HCT116 (cell line): ENCODE data around the gene CCDC188. TPM values are rescaled to one million over a fixed set of nuclear protein-coding genes. Genes with fewer than 3 reads are reported as not detected.

Source experiments
- ATAC-seq: fragments of 200-7000 bp; cut with Tn5 transposase; 2 replicates; pipeline ENCODE4 v1.9.1; 2020; ENCODE audit warnings: mild to moderate bottlenecking, moderate library complexity
- BruUV-seq: library from RNA; stranded (reverse); fragments of 400-500 nt; replicated peaks from 2 replicates; lab custom pipeline; 2021; lab: Mats Ljungman, UMichigan
- CTCF ChIA-PET: fragments of 300-600 bp; sonication (Branson Sonifier 250); formaldehyde crosslinking; loops from one replicate; lab custom pipeline; 2021; ENCODE audit warnings: antibody characterized with exemption; lab: Charles Lee
- POLR2A ChIA-PET: fragments of 300-600, 350-600 bp; sonication (Branson Sonifier 250); formaldehyde crosslinking; loops from one replicate; lab custom pipeline; 2021; ENCODE audit warnings: antibody characterized with exemption; lab: Charles Lee
- RAD21 ChIA-PET, 2 experiments: fragments of 300-600 bp; sonication (Branson Sonifier 250); formaldehyde crosslinking; loops; one replicate each; lab custom pipeline; 2023; ENCODE audit warnings: low total read pairs in 2 of 2; ENCODE audit not compliant: uncharacterized antibody in 2 of 2, unreplicated experiment in 2 of 2, low non-redundant PET in 1 of 2; lab: Charles Lee
- DNase-seq: peaks from one replicate; pipeline ENCODE4 v3.0.0-alpha.2; 2010; ENCODE audit warnings: low read depth, low spot score
- H2AFZ ChIP-seq: fragments of 200-600 bp; shearing (Covaris generic), sonication (generic); 2 replicates; pipeline ENCODE4 v1.6.1; 2017; ENCODE audit warnings: low read depth, mixed run types, mixed read lengths, antibody characterized with exemption, low read length; ENCODE audit not compliant: poor library complexity, severe bottlenecking
- H3K27ac ChIP-seq: 2 replicates; pipeline ENCODE4 v1.5.1; 2012; ENCODE audit warnings: low read depth, low read length
- H3K27me3 ChIP-seq: fragments of 200-600 bp; sonication (generic); 2 replicates; pipeline ENCODE4 v1.6.1; 2016; ENCODE audit warnings: mixed run types, low read length, mixed read lengths; ENCODE audit not compliant: insufficient read depth
- H3K36me3 ChIP-seq, 2 experiments: fragments of 200-500 bp in 1 of 2; fragments of 200-600 bp in 1 of 2; sonication (Bioruptor generic) in 1 of 2; sonication (generic) in 1 of 2; 2 replicates each; pipeline versions ENCODE4 v1.5.1 to v1.6.1; 2014 to 2016; ENCODE audit warnings: low read length in 2 of 2, inconsistent platforms in 1 of 2, mixed read lengths in 1 of 2, mixed run types in 1 of 2; ENCODE audit not compliant: insufficient read depth in 2 of 2, control insufficient read depth in 1 of 2
- H3K4me1 ChIP-seq, 2 experiments: fragments of 200-600 bp in 1 of 2; sonication (generic) in 1 of 2; 2 replicates each; pipeline versions ENCODE4 v1.5.1 to v1.6.1; 2012 to 2017; ENCODE audit warnings: low read length in 2 of 2, inconsistent platforms in 1 of 2, mild to moderate bottlenecking in 1 of 2, mixed read lengths in 1 of 2, mixed run types in 1 of 2, moderate library complexity in 1 of 2; ENCODE audit not compliant: insufficient read depth in 2 of 2, control insufficient read depth in 1 of 2
- H3K4me2 ChIP-seq: fragments of 200-600 bp; sonication (generic); 2 replicates; pipeline ENCODE4 v1.6.1; 2017; ENCODE audit warnings: mixed run types, low read length, mixed read lengths
- H3K4me3 ChIP-seq, 2 experiments: fragments of 200-600 bp in 1 of 2; sonication (generic) in 1 of 2; replicated peaks in 1 of 2; 2 replicates each; pipeline ENCODE4 v1.5.1; 2011 to 2016; ENCODE audit warnings: low read length in 2 of 2, control low read depth in 1 of 2, low read depth in 1 of 2, mild to moderate bottlenecking in 1 of 2, mixed read lengths in 1 of 2, mixed run types in 1 of 2
- H3K79me2 ChIP-seq: fragments of 200-600 bp; sonication (generic); 2 replicates; pipeline ENCODE4 v1.6.1; 2017; ENCODE audit warnings: mild to moderate bottlenecking, mixed run types, low read length, moderate library complexity, mixed read lengths; ENCODE audit not compliant: insufficient read depth
- H3K9ac ChIP-seq: fragments of 200-600 bp; sonication (generic); 2 replicates; pipeline ENCODE4 v1.6.1; 2016; ENCODE audit warnings: low read length, mixed read lengths
- H3K9me2 ChIP-seq: fragments of 200-600 bp; sonication (generic), shearing (Covaris generic); 2 replicates; pipeline ENCODE4 v1.6.1; 2017; ENCODE audit warnings: mixed run types, mild to moderate bottlenecking, moderate library complexity; ENCODE audit not compliant: insufficient read depth
- H3K9me3 ChIP-seq, 2 experiments: fragments of 200-500 bp in 1 of 2; fragments of 200-600 bp in 1 of 2; sonication (Bioruptor generic) in 1 of 2; sonication (generic) in 1 of 2; 2 replicates each; pipeline ENCODE4 v1.6.1; 2014 to 2017; ENCODE audit warnings: low read length in 2 of 2, mixed read lengths in 2 of 2, inconsistent platforms in 1 of 2, low read depth in 1 of 2, mild to moderate bottlenecking in 1 of 2, mixed run types in 1 of 2, moderate library complexity in 1 of 2; ENCODE audit not compliant: control insufficient read depth in 1 of 2, insufficient read depth in 1 of 2
- H4K20me1 ChIP-seq: fragments of 200-600 bp; sonication (generic), shearing (Covaris generic); 2 replicates; pipeline ENCODE4 v1.6.1; 2017; ENCODE audit warnings: mixed run types, mild to moderate bottlenecking, moderate library complexity; ENCODE audit not compliant: insufficient read depth
- CBX3 ChIP-seq: IDR thresholded peaks from 2 replicates; pipeline ENCODE4 v1.6.1; 2012; ENCODE audit warnings: low read depth
- CEBPB ChIP-seq: IDR thresholded peaks from 2 replicates; pipeline ENCODE4 v1.6.1; 2012; ENCODE audit warnings: low read depth
- EZH2 ChIP-seq: fragments of 200-600 bp; sonication (generic); IDR thresholded peaks from 2 replicates; pipeline ENCODE4 v1.6.1; 2017; ENCODE audit warnings: antibody characterized with exemption, mixed run types
- POLR2A ChIP-seq: IDR thresholded peaks from 2 replicates; pipeline ENCODE4 v1.7.0; 2011; ENCODE audit warnings: borderline replicate concordance; ENCODE audit not compliant: insufficient read depth, insufficient read length; ENCODE audit errors: extremely low read depth
- POLR2AphosphoS5 ChIP-seq: IDR thresholded peaks from 2 replicates; pipeline ENCODE4 v1.6.1; 2011; ENCODE audit warnings: mild to moderate bottlenecking, low read depth, low read length, moderate library complexity
- RAD21 ChIP-seq: IDR thresholded peaks from 2 replicates; pipeline ENCODE4 v1.6.1; 2012; ENCODE audit warnings: low read depth, mild to moderate bottlenecking
- SIN3A ChIP-seq: IDR thresholded peaks from 2 replicates; pipeline ENCODE4 v1.6.1; 2012; ENCODE audit warnings: low read depth
- SP1 ChIP-seq: IDR thresholded peaks from 2 replicates; pipeline ENCODE4 v1.6.1; 2012; ENCODE audit warnings: low read depth
- SRF ChIP-seq: IDR thresholded peaks from 2 replicates; pipeline ENCODE4 v1.6.1; 2012; ENCODE audit warnings: low read depth
- TCF7L2 ChIP-seq: IDR thresholded peaks from 2 replicates; pipeline ENCODE4 v1.7.0; 2011; ENCODE audit warnings: borderline replicate concordance, inconsistent platforms; ENCODE audit not compliant: insufficient read depth, insufficient read length; ENCODE audit errors: extremely low read depth
- YY1 ChIP-seq: IDR thresholded peaks from 2 replicates; pipeline ENCODE4 v1.6.1; 2011; ENCODE audit warnings: low read length, low read depth, moderate library complexity, mild to moderate bottlenecking; ENCODE audit not compliant: insufficient replicate concordance; ENCODE audit errors: extremely low read depth
- ZFX ChIP-seq: fragments of 450-650 bp; IDR thresholded peaks from 2 replicates; pipeline ENCODE4 v1.6.1; 2017
- ZNF274 ChIP-seq: fragments of 200-500 bp; sonication (Bioruptor generic); IDR thresholded peaks from 2 replicates; pipeline ENCODE4 v1.6.1; 2014; ENCODE audit warnings: mild to moderate bottlenecking, low read depth, low read length, inconsistent platforms
- intact Hi-C: fragments of 100-400 bp; cut with micrococcal nuclease; formaldehyde crosslinking; loops from 2 replicates; pipeline ENCODE4 v1.10.0; 2022
- total RNA-seq: library from RNA; stranded (reverse); gene quantifications from one replicate; pipeline ENCODE4 v1.2.1, GENCODE V29; 2021; ENCODE audit not compliant: unreplicated experiment
- TF ChIP-seq, protein P1 (sequence below): IDR thresholded peaks from 2 replicates; pipeline ENCODE4 v1.6.1; 2012
- TF ChIP-seq, protein P2 (sequence below): IDR thresholded peaks from 2 replicates; pipeline ENCODE4 v1.6.1; 2012; ENCODE audit warnings: low read depth
- TF ChIP-seq, protein P3 (sequence below): IDR thresholded peaks from 2 replicates; pipeline ENCODE4 v1.6.1; 2012

CCDC188 gene
- total RNA-seq, 1 experiment from 2014 or later: not detected

DNA sequence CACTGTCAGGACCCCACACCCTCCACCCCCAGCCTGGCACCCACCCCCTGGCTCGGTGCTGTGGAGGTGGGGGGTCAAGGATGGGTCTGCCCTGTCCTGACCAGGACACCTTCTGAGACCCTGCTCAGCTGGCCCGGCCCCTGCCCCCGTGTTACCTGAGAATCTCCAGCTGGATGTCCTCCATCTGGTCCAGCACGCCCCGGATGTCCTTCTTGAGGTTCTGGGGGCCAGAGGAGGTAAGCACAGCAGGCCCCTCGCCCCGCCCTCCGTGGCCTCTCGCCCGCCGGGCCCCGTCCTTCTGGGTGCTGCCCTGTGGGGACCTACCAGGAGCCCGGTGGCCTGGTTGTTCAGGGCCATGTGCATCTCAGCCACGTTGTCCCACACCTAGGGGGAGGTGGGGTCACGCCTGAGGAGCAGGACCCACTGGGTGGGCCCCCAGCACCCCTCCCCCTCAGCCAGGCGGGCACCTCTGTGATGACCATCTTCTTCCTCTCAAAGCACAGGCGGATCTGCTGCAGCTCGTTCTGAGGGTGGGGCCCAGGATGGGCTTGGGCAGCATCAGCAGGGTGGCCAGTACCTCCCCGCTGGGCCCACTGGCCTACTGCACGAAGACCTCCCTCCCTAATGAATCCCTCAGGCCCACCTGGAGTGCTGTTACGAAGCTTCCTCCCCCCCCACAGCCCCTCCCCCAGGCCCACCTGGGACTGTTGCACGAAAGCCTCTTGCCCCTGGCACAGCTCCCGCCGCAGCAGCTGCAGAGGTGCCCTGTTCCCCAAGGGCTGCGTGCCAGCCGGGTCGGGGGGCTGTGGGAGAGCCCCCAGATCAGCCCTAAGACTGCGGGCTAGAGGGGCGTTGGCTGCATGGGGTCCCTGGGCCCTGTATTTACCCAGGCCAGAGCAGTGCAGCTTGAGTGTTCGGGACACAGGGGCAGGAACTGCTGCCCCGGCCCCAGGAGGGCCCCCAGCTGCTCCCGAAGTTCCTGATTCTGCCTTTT, 1.3 kb downstream of the CCDC188 start:
- Histone ChIP-seq H3K9me2 (no peaks in the 10 kb centered on the region), H3K27me3 (no peaks in the 10 kb centered on the region), H3K4me3 (no peak overlapping the region), H3K9me3 (no peaks in the 10 kb centered on the region), H3K27ac (no peak overlapping the region), H3K36me3 (no peaks in the 10 kb centered on the region; a peak in 1 of 4 replicates), H3K9ac (no peak overlapping the region), H2AFZ (no peak overlapping the region), H3K79me2 (no peaks in the 10 kb centered on the region), H3K4me1 (no peaks in the 10 kb centered on the region), H4K20me1 (no peaks in the 10 kb centered on the region), H3K4me2 (no peak overlapping the region)
- TF ChIP-seq SP1 (no peak), SRF (no peak), ZNF274 (no peak), POLR2A (no peak), EZH2 (no peak), ZFX (no peak), CBX3 (no peak), YY1 (no peak), RAD21 (no peak), POLR2AphosphoS5 (no peak), TCF7L2 (no peak), CEBPB (no peak), SIN3A (no peak)
- TF ChIP-seq, protein P1, sequence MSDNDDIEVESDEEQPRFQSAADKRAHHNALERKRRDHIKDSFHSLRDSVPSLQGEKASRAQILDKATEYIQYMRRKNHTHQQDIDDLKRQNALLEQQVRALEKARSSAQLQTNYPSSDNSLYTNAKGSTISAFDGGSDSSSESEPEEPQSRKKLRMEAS: no peak
- TF ChIP-seq, protein P2, sequence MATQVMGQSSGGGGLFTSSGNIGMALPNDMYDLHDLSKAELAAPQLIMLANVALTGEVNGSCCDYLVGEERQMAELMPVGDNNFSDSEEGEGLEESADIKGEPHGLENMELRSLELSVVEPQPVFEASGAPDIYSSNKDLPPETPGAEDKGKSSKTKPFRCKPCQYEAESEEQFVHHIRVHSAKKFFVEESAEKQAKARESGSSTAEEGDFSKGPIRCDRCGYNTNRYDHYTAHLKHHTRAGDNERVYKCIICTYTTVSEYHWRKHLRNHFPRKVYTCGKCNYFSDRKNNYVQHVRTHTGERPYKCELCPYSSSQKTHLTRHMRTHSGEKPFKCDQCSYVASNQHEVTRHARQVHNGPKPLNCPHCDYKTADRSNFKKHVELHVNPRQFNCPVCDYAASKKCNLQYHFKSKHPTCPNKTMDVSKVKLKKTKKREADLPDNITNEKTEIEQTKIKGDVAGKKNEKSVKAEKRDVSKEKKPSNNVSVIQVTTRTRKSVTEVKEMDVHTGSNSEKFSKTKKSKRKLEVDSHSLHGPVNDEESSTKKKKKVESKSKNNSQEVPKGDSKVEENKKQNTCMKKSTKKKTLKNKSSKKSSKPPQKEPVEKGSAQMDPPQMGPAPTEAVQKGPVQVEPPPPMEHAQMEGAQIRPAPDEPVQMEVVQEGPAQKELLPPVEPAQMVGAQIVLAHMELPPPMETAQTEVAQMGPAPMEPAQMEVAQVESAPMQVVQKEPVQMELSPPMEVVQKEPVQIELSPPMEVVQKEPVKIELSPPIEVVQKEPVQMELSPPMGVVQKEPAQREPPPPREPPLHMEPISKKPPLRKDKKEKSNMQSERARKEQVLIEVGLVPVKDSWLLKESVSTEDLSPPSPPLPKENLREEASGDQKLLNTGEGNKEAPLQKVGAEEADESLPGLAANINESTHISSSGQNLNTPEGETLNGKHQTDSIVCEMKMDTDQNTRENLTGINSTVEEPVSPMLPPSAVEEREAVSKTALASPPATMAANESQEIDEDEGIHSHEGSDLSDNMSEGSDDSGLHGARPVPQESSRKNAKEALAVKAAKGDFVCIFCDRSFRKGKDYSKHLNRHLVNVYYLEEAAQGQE: no peak
- TF ChIP-seq, protein P3, sequence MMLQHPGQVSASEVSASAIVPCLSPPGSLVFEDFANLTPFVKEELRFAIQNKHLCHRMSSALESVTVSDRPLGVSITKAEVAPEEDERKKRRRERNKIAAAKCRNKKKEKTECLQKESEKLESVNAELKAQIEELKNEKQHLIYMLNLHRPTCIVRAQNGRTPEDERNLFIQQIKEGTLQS: no peak
- ChIA-PET RAD21 (no interaction called here), CTCF (no interaction called here), POLR2A (no interaction called here)
- no peak for ATAC-seq
- intact Hi-C loops: no loop called here
- BruUV-seq: no TSS peak
- DNase-seq: no peak
